Measurements from ENCODE around the gene PIR.
A peak's percentile ranks its signal among the peaks of the same experiment; 100 is the strongest.

The PIR gene

GRCh38 chrX:15493118-15493962 is at the start of gene PIR:
Gene PIR, minus strand, starts transcription at chrX:15493333. Its CDS starts 2,076 bp downstream, at chrX:15491257.
- peak; percentile 76 for DNase-seq

GRCh38 chrX:15530318-15530717 is 37.2 kb upstream of the PIR start:
- DNase-seq: no peak

- no peak for DNase-seq
Measured at GRCh38 chrX:15529165-15529564, 36.0 kb upstream of the PIR start.

GRCh38 chrX:15525664-15526416 is 32.7 kb upstream of the PIR start:
- DNase-seq: no peak

- DNase-seq: no peak
Measured at GRCh38 chrX:15524417-15524816, 31.3 kb upstream of the PIR start.

GRCh38 chrX:15523088-15523487 is 30.0 kb upstream of the PIR start:
- no peak for DNase-seq

- DNase-seq: no peak
Measured at GRCh38 chrX:15522464-15522863, 29.3 kb upstream of the PIR start.

- DNase-seq: no peak
Measured at GRCh38 chrX:15515931-15516330, 22.8 kb upstream of the PIR start.

GRCh38 chrX:15514279-15514678 is 21.1 kb upstream of the PIR start:
- DNase-seq: no peak

GRCh38 chrX:15512401-15512965 is 19.4 kb upstream of the PIR start:
- no peak for DNase-seq

- DNase-seq: no peak
Measured at GRCh38 chrX:15511563-15511962, 18.4 kb upstream of the PIR start.

- no peak for DNase-seq
Measured at GRCh38 chrX:15509845-15510244, 16.7 kb upstream of the PIR start.

GRCh38 chrX:15507005-15507404 is 13.9 kb upstream of the PIR start:
- DNase-seq: no peak

GRCh38 chrX:15505101-15505500 is 12.0 kb upstream of the PIR start:
- DNase-seq: no peak

- DNase-seq: no peak
Measured at GRCh38 chrX:15504661-15505060, 11.5 kb upstream of the PIR start.

GRCh38 chrX:15501506-15501905 is 8.4 kb upstream of the PIR start:
- DNase-seq: no peak

- DNase-seq: no peak
Measured at GRCh38 chrX:15500497-15500966, 7.4 kb upstream of the PIR start, which contains the start of gene BMX. Gene BMX, plus strand, starts transcription at chrX:15500807. Its CDS starts 7,547 bp downstream, at chrX:15508354.

GRCh38 chrX:15499976-15500375 is 6.8 kb upstream of the PIR start:
- no peak for DNase-seq

- no peak for DNase-seq
Measured at GRCh38 chrX:15498741-15499140, 5.6 kb upstream of the PIR start.

GRCh38 chrX:15497865-15498264 is 4.7 kb upstream of the PIR start:
- DNase-seq: peak; percentile 61

GRCh38 chrX:15496824-15497223 is 3.7 kb upstream of the PIR start:
- DNase-seq: no peak

- DNase-seq: no peak
Measured at GRCh38 chrX:15495801-15496200, 2.7 kb upstream of the PIR start.

GRCh38 chrX:15492469-15492868 is 664 bp downstream of the PIR start:
- no peak for DNase-seq

- DNase-seq: no peak
Measured at GRCh38 chrX:15483891-15484290, 9.2 kb downstream of the PIR start.
